Dendritic cell treated with granulocyte-macrophage colony-stimulating factor and Interleukin-4, amounts not matched to agents 40 ng/mL and 50 ng/mL, for 4 days (primary cell): ENCODE measurements around the gene MRPS14.
A peak's percentile ranks its signal among the peaks of the same experiment; 100 is the strongest.

Experiments used
- H3K27ac Mint-ChIP-seq: one replicate; pipeline ENCODE4 v1.8.0; 2022; ENCODE audit warnings: mild to moderate bottlenecking, mixed read lengths
- H3K27me3 Mint-ChIP-seq: one replicate; pipeline ENCODE4 v1.8.0; 2022; ENCODE audit warnings: mild to moderate bottlenecking, mixed read lengths
- H3K36me3 Mint-ChIP-seq: one replicate; pipeline ENCODE4 v1.8.0; 2022; ENCODE audit warnings: low read depth, mixed read lengths
- H3K4me1 Mint-ChIP-seq: one replicate; pipeline ENCODE4 v1.8.0; 2022; ENCODE audit warnings: low read depth, mixed read lengths
- H3K4me3 Mint-ChIP-seq: one replicate; pipeline ENCODE4 v1.8.0; 2022; ENCODE audit warnings: mild to moderate bottlenecking, moderate library complexity, mixed read lengths
- H3K9me3 Mint-ChIP-seq: one replicate; pipeline ENCODE4 v1.8.0; 2022; ENCODE audit warnings: mixed read lengths
- intact Hi-C: fragments of 100-400 bp; cut with micrococcal nuclease; formaldehyde crosslinking; loops from one replicate; pipeline ENCODE4 v1.15.0; 2022

Gene MRPS14

GRCh38 chr1:175002910-175003517 lies 20.2 kb downstream of the MRPS14 start:
- no peak overlapping the region for H3K27ac Mint-ChIP-seq
- peaks cover 23% of the 10 kb centered on the region for H3K36me3 Mint-ChIP-seq
- intact Hi-C loops = no loop called here
- H3K9me3 Mint-ChIP-seq = no peaks in the 10 kb centered on the region
- H3K27me3 Mint-ChIP-seq = no peaks in the 10 kb centered on the region
- no peak overlapping the region for H3K4me3 Mint-ChIP-seq
- H3K4me1 Mint-ChIP-seq = peaks cover 44% of the 10 kb centered on the region

- Mint-ChIP-seq H3K4me1 (peaks cover 48% of the 10 kb centered on the region), H3K4me3 (no peak overlapping the region), H3K27me3 (no peaks in the 10 kb centered on the region), H3K9me3 (no peaks in the 10 kb centered on the region), H3K36me3 (peaks cover 26% of the 10 kb centered on the region), H3K27ac (no peak overlapping the region)
- intact Hi-C loops = no loop called here
These were observed 22.5 kb downstream of the MRPS14 start for GRCh38 chr1:175000697-175001187.

- no peaks in the 10 kb centered on the region for H3K27me3 Mint-ChIP-seq
- no peaks in the 10 kb centered on the region for H3K9me3 Mint-ChIP-seq
- H3K4me1 Mint-ChIP-seq = peaks cover 41% of the 10 kb centered on the region
- H3K36me3 Mint-ChIP-seq = peaks cover 20% of the 10 kb centered on the region
- intact Hi-C loops = loop anchor here (1.0 to 10.0 kb wide), 2 partner anchors 23 to 975 kb away; partner anchors contain the start of genes MRPS14 and RC3H1
- H3K27ac Mint-ChIP-seq = no peak within 1 kb of the TSS
- H3K4me3 Mint-ChIP-seq = no peak within 1 kb of the TSS
These were observed 23.1 kb downstream of the MRPS14 start, which contains the start of gene CACYBP for GRCh38 chr1:174999936-175000696. TSS of gene CACYBP (plus strand) at chr1:174999947. CDS start at chr1:175000181, 234 bp downstream.

- intact Hi-C loops = loop anchor here (1.0 to 10.0 kb wide), 2 partner anchors 24 to 975 kb away; partner anchors contain the start of genes MRPS14 and RC3H1
- Mint-ChIP-seq H3K9me3 (no peaks in the 10 kb centered on the region), H3K27ac (no peak overlapping the region), H3K27me3 (no peaks in the 10 kb centered on the region), H3K36me3 (peaks cover 17% of the 10 kb centered on the region), H3K4me3 (no peak overlapping the region), H3K4me1 (peaks cover 37% of the 10 kb centered on the region)
These were observed 23.8 kb downstream of the MRPS14 start for GRCh38 chr1:174999216-174999935.

- Mint-ChIP-seq H3K27ac (no peak overlapping the region), H3K9me3 (no peaks in the 10 kb centered on the region), H3K36me3 (peaks cover 17% of the 10 kb centered on the region), H3K4me3 (no peak overlapping the region), H3K4me1 (peaks cover 31% of the 10 kb centered on the region), H3K27me3 (no peaks in the 10 kb centered on the region)
- intact Hi-C loops = loop anchor here (1.0 to 10.0 kb wide), 2 partner anchors 25 to 974 kb away; partner anchors contain the start of genes MRPS14 and RC3H1
These were observed 24.5 kb downstream of the MRPS14 start for GRCh38 chr1:174998569-174999215.

- Mint-ChIP-seq H3K36me3 (peaks cover 17% of the 10 kb centered on the region), H3K27ac (peak overlapping the region; percentile 18), H3K9me3 (no peaks in the 10 kb centered on the region), H3K4me1 (peaks cover 17% of the 10 kb centered on the region), H3K4me3 (no peak overlapping the region), H3K27me3 (no peaks in the 10 kb centered on the region)
- intact Hi-C loops = loop anchor here (2.0 to 10.0 kb wide), 2 partner anchors 226 to 972 kb away; partner anchors contain the start of gene RC3H1
These were observed 26.2 kb downstream of the MRPS14 start for GRCh38 chr1:174997041-174997440.

GRCh38 chr1:174996476-174996875 lies 26.7 kb downstream of the MRPS14 start:
- Mint-ChIP-seq H3K27ac (no peak overlapping the region), H3K36me3 (peaks cover 17% of the 10 kb centered on the region), H3K27me3 (no peaks in the 10 kb centered on the region), H3K4me3 (no peak overlapping the region), H3K9me3 (no peaks in the 10 kb centered on the region), H3K4me1 (peaks cover 11% of the 10 kb centered on the region)
- intact Hi-C loops = loop anchor here (2.0 to 10.0 kb wide), 2 partner anchors 226 to 972 kb away; partner anchors contain the start of gene RC3H1

GRCh38 chr1:174995916-174996315 lies 27.3 kb downstream of the MRPS14 start:
- intact Hi-C loops = loop anchor here (2.0 to 10.0 kb wide), 2 partner anchors 225 to 971 kb away; partner anchors contain the start of gene RC3H1

GRCh38 chr1:174995121-174995520 lies 28.1 kb downstream of the MRPS14 start:
- intact Hi-C loops = loop anchor here (10.0 kb wide), 1 partner anchor 970 kb away; the partner anchor contains the start of gene RC3H1
- Mint-ChIP-seq H3K4me3 (no peak overlapping the region), H3K9me3 (no peaks in the 10 kb centered on the region), H3K27ac (no peak overlapping the region), H3K4me1 (peaks cover 5% of the 10 kb centered on the region), H3K36me3 (peaks cover 17% of the 10 kb centered on the region), H3K27me3 (no peaks in the 10 kb centered on the region)

More at GRCh38 chr1:174995916-174996315, 27.3 kb downstream of the MRPS14 start:
- peaks cover 5% of the 10 kb centered on the region for H3K4me1 Mint-ChIP-seq
- no peak overlapping the region for H3K27ac Mint-ChIP-seq
- H3K4me3 Mint-ChIP-seq = no peak overlapping the region
- H3K27me3 Mint-ChIP-seq = no peaks in the 10 kb centered on the region
- peaks cover 17% of the 10 kb centered on the region for H3K36me3 Mint-ChIP-seq
- no peaks in the 10 kb centered on the region for H3K9me3 Mint-ChIP-seq

GRCh38 chr1:174991473-174991872 lies 31.8 kb downstream of the MRPS14 start:
- H3K4me1 Mint-ChIP-seq = no peaks in the 10 kb centered on the region
- peaks cover 22% of the 10 kb centered on the region for H3K36me3 Mint-ChIP-seq
- no peaks in the 10 kb centered on the region for H3K27me3 Mint-ChIP-seq
- no peak overlapping the region for H3K4me3 Mint-ChIP-seq
- intact Hi-C loops = loop anchor here (10.0 kb wide), 1 partner anchor 967 kb away; the partner anchor contains the start of gene RC3H1
- no peaks in the 10 kb centered on the region for H3K9me3 Mint-ChIP-seq
- H3K27ac Mint-ChIP-seq = no peak overlapping the region

GRCh38 chr1:174990382-174990999 lies 32.7 kb downstream of the MRPS14 start:
- peak overlapping the region; percentile 63 for H3K4me3 Mint-ChIP-seq
- no peaks in the 10 kb centered on the region for H3K27me3 Mint-ChIP-seq
- intact Hi-C loops = loop anchor here (10.0 kb wide), 1 partner anchor 966 kb away; the partner anchor contains the start of gene RC3H1
- H3K36me3 Mint-ChIP-seq = peaks cover 20% of the 10 kb centered on the region
- peak overlapping the region; percentile 78 for H3K27ac Mint-ChIP-seq
- H3K9me3 Mint-ChIP-seq = no peaks in the 10 kb centered on the region
- H3K4me1 Mint-ChIP-seq = no peaks in the 10 kb centered on the region

GRCh38 chr1:174989536-174990220 lies 33.5 kb downstream of the MRPS14 start:
- Mint-ChIP-seq H3K27me3 (no peaks in the 10 kb centered on the region), H3K27ac (peak overlapping the region; percentile 78), H3K4me1 (no peaks in the 10 kb centered on the region), H3K4me3 (no peak overlapping the region), H3K36me3 (peaks cover 20% of the 10 kb centered on the region), H3K9me3 (no peaks in the 10 kb centered on the region)
- intact Hi-C loops = loop anchor here (10.0 kb wide), 1 partner anchor 965 kb away; the partner anchor contains the start of gene RC3H1
